ENCODE data around the gene AKAP7. TPM values are rescaled to one million over a fixed set of nuclear protein-coding genes. Genes with fewer than 3 reads are reported as not detected.
"Not testable (repeated sequence)": the region's sequence is repeated elsewhere in the genome, so short reads cannot be mapped to it uniquely, and the experiment has no call there.

Gene AKAP7
- total RNA-seq, 4 donors from 2014 or later, result 3.0 to 12.4 (median 3.4) TPM

- no peak for TF ChIP-seq CTCF (IDR thresholded peaks at IDR 0.05)
- TF ChIP-seq EP300 (IDR thresholded peaks at IDR 0.05), result no peak
- no peak for TF ChIP-seq POLR2A (IDR thresholded peaks at IDR 0.05)
- TF ChIP-seq POLR2AphosphoS5 (IDR thresholded peaks at IDR 0.05), result no peak
- no peaks in the 10 kb centered on the region for H3K27me3 ChIP-seq
- H3K9me3 ChIP-seq, result no peaks in the 10 kb centered on the region
- H3K27ac ChIP-seq, result no peak overlapping the region
- no peaks in the 10 kb centered on the region for H3K36me3 ChIP-seq
- no peaks in the 10 kb centered on the region for H3K4me1 ChIP-seq
- DNase-seq (ENCODE audit: low spot score in 2 of 2), result no peak
- WGBS, result 85% methylated on average over 1 of the region's 1 CpG
- H3K4me3 ChIP-seq, result no peak overlapping the region
Observed at GRCh38 chr6:131322125-131322524, 186.9 kb downstream of the AKAP7 start.

- not testable (repeated sequence) for H3K36me3 ChIP-seq; H3K27me3 ChIP-seq; H3K27ac ChIP-seq; H3K4me1 ChIP-seq; H3K9me3 ChIP-seq; H3K4me3 ChIP-seq; DNase-seq (ENCODE audit: low spot score in 2 of 2)
- 92% methylated on average over 13 of the region's 14 CpGs for WGBS
Observed at GRCh38 chr6:131325669-131326068, 190.4 kb downstream of the AKAP7 start.

GRCh38 chr6:131328727-131329126, 193.5 kb downstream of the AKAP7 start:
- not testable (repeated sequence) for H3K9me3 ChIP-seq; H3K4me1 ChIP-seq; H3K27me3 ChIP-seq; H3K4me3 ChIP-seq; H3K27ac ChIP-seq; H3K36me3 ChIP-seq; DNase-seq (ENCODE audit: low spot score in 2 of 2)
- 90% methylated on average over 5 of the region's 5 CpGs for WGBS

- H3K4me1 ChIP-seq, result no peaks in the 10 kb centered on the region
- no peak overlapping the region for H3K4me3 ChIP-seq
- DNase-seq (ENCODE audit: low spot score in 2 of 2), result no peak
- TF ChIP-seq CTCF (IDR thresholded peaks at IDR 0.05), result no peak
- no peak for TF ChIP-seq EP300 (IDR thresholded peaks at IDR 0.05)
- TF ChIP-seq POLR2A (IDR thresholded peaks at IDR 0.05), result no peak
- TF ChIP-seq POLR2AphosphoS5 (IDR thresholded peaks at IDR 0.05), result no peak
- no peaks in the 10 kb centered on the region for H3K27me3 ChIP-seq
- no peaks in the 10 kb centered on the region for H3K36me3 ChIP-seq
- 78% methylated on average over 3 of the region's 3 CpGs for WGBS
- H3K27ac ChIP-seq, result no peak overlapping the region
- no peaks in the 10 kb centered on the region for H3K9me3 ChIP-seq
Observed at GRCh38 chr6:131331151-131331550, 195.9 kb downstream of the AKAP7 start.

GRCh38 chr6:131331873-131332781, 196.9 kb downstream of the AKAP7 start:
- no peaks in the 10 kb centered on the region for H3K36me3 ChIP-seq
- no peaks in the 10 kb centered on the region for H3K27me3 ChIP-seq
- no peak overlapping the region for H3K27ac ChIP-seq
- H3K4me1 ChIP-seq, result no peaks in the 10 kb centered on the region
- TF ChIP-seq POLR2AphosphoS5 (IDR thresholded peaks at IDR 0.05) (no peak), EP300 (IDR thresholded peaks at IDR 0.05) (no peak), CTCF (IDR thresholded peaks at IDR 0.05) (no peak), POLR2A (IDR thresholded peaks at IDR 0.05) (no peak)
- no peak for DNase-seq (ENCODE audit: low spot score in 2 of 2)
- WGBS, result 86% methylated on average over 5 of the region's 5 CpGs
- H3K4me3 ChIP-seq, result no peak overlapping the region
- no peaks in the 10 kb centered on the region for H3K9me3 ChIP-seq

Other genes with a start within 250 kb of the AKAP7 start
- 10 to 100 TPM; 11.4 to 26.8 (median 15.4) TPM for gene EPB41L2, start 72.2 kb upstream of the AKAP7 start, total RNA-seq

Measured in suprapubic skin (tissue), 4 donors.